ENCODE results near the gene ZNF148.

GRCh38 chr3:125186261-125186787 is 188.8 kb downstream of the ZNF148 start:
- TF ChIP-seq, protein P1, sequence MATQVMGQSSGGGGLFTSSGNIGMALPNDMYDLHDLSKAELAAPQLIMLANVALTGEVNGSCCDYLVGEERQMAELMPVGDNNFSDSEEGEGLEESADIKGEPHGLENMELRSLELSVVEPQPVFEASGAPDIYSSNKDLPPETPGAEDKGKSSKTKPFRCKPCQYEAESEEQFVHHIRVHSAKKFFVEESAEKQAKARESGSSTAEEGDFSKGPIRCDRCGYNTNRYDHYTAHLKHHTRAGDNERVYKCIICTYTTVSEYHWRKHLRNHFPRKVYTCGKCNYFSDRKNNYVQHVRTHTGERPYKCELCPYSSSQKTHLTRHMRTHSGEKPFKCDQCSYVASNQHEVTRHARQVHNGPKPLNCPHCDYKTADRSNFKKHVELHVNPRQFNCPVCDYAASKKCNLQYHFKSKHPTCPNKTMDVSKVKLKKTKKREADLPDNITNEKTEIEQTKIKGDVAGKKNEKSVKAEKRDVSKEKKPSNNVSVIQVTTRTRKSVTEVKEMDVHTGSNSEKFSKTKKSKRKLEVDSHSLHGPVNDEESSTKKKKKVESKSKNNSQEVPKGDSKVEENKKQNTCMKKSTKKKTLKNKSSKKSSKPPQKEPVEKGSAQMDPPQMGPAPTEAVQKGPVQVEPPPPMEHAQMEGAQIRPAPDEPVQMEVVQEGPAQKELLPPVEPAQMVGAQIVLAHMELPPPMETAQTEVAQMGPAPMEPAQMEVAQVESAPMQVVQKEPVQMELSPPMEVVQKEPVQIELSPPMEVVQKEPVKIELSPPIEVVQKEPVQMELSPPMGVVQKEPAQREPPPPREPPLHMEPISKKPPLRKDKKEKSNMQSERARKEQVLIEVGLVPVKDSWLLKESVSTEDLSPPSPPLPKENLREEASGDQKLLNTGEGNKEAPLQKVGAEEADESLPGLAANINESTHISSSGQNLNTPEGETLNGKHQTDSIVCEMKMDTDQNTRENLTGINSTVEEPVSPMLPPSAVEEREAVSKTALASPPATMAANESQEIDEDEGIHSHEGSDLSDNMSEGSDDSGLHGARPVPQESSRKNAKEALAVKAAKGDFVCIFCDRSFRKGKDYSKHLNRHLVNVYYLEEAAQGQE (IDR thresholded peaks at IDR 0.05; ENCODE audit: insufficient read depth in 1 of 2, low read depth in 2 of 2, low read length in 1 of 2), result no peak
- TF ChIP-seq, protein P2, sequence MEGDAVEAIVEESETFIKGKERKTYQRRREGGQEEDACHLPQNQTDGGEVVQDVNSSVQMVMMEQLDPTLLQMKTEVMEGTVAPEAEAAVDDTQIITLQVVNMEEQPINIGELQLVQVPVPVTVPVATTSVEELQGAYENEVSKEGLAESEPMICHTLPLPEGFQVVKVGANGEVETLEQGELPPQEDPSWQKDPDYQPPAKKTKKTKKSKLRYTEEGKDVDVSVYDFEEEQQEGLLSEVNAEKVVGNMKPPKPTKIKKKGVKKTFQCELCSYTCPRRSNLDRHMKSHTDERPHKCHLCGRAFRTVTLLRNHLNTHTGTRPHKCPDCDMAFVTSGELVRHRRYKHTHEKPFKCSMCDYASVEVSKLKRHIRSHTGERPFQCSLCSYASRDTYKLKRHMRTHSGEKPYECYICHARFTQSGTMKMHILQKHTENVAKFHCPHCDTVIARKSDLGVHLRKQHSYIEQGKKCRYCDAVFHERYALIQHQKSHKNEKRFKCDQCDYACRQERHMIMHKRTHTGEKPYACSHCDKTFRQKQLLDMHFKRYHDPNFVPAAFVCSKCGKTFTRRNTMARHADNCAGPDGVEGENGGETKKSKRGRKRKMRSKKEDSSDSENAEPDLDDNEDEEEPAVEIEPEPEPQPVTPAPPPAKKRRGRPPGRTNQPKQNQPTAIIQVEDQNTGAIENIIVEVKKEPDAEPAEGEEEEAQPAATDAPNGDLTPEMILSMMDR (IDR thresholded peaks at IDR 0.05), result no peak
